CD4-positive, alpha-beta T cell treated with Interleukin-15 for 4 hours (primary cell): ENCODE data around the gene WDR93.

Experiments used
- DNase-seq: peaks from one replicate; pipeline ENCODE4 v3.0.0-alpha.2; 2020; ENCODE audit warnings: low spot score

Gene WDR93

DNA sequence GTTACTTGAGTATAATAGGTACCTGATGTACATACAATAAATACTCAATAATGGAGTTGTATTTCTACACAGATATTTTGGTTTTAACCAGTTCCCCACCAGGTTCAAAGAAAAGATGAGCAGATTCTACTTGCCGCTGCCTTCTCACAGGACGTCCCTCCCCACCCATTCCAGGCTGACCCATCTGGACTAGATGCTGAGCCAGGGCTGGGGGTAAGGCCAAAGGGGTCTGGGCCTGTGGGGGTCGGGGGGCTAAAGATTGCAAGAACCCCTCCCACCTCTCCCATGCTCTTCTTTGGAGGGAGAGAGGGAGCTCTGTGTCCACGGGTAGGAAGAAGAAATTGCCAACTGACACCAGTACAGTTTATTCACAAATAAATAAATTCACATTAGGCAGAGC, 58.9 kb downstream of the WDR93 start:
- DNase-seq: no peak

DNA sequence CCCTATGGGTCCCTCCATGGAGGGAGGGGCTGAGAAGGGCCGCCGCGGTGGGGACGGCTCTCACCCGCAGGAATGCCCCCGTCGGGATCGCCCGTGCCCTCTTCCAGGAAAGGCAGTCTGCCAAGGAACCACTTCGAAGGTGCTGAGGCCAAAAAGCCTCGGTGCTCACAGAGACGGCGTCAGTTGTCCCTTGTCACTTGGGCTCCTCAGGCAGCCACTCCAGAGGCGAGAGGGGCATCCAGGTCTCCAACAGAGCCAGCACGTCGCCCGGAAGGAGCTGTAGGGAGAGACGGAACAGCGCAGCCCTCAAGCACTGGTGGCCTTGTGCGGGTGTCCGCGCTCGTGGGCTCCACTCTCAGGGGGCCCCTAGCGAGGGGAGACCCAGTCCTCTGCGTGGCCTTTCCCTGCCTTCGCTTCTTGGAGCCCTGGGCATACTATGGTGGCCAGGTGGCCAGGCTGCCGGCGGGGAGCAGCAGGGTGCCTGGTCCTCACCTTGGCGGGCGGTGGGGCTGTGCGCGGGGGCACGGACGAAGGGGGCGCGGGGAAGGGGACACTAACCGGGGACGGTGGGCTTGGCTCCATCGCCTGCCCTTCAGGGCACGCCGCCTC, 59.4 kb downstream of the WDR93 start:
- no peak for DNase-seq

DNA sequence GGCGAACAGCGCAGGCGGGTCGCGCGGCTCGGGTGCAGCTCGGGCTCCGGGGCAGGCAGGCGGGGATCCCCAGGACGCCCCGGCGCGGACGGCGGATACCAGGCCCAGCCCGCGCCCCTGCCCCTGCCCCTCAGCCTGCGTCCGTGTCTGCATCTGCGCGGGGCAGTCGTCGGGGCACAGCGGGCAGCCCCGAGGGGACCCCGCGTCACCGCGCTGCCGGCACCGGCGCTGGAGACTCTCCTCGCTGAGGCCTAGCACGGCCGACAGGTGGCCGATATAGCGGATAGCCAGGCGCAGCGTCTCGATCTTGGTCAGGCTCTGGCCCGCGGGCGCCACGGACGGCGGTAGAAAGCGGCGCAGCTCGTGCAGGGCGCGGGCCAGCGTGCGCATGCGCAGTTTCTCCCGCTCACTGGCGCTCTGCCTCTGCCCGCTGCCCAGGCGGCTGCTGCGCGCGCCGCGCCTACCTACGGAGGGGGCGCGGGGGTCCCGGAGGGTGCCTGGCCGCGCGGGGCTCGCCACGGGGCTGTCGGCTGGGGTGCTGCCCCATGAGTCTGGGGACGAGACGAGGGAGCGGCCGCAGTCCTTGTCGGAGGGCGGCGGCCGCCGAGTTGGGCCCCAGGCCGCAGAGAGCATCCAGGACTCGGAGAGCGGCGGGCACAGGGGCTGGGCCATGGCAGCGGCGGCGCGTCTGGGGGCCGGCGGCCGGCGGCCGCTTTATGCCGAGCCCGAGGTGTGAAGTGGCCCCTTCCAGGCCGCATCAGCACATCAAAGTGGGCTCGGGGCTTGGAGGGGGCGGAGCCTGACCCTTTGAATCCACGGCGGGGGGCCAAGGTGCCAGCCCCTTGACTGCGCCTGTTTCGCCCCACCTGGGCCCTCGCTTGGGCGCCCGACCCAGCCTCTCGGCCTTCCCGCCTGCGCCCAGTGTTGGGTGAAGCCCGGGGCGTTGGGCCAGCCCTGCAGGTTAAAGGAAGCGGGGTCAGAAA, 60.2 kb downstream of the WDR93 start, which contains the start of gene MESP1:
Gene MESP1 (minus strand): TSS at position 690 of the 983 bp plus-strand sequence. CDS start 18 bp downstream, at position 672.
- DNase-seq: peak; percentile 88

- DNase-seq: no peak
Observed at GRCh38 chr15:89751748-89752147, 61.1 kb downstream of the WDR93 start.

GRCh38 chr15:89753855-89754254, 63.2 kb downstream of the WDR93 start:
- DNase-seq: no peak

DNA sequence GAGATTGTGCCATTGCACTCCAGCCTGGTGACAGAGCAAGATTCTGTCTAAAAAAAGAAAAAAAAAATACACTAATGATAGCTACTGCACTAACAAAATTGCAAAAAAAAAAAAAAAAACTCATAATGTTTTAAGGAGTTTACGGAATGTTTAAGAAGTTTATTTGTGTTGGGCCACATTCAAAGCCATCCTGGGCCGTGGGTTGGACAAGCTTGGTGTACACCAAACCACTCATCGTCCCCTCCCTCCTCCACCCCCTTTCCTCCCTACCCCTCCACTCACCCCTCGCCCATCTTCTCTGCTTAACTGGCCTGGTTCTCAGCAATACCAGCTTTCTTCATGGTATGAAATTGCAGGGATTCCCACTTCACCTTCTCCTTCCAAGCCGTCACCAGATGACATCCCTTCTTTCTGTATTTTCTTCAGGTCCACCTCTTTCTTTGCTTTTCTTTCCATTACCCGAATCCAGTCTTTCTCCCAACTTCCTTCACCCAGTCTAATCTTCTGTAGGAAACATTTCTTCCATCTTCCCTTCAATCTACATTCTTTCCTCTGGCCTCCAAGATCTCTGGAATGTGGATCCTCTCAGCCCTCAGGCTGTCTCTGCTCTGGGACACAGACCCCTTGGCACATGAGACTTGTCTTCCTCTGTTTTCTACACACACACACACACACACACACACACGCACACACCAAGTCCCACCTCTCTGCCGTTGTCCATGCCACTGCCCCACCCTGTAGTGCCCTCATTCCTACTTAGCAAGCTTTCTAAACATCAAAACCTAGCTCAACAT, 63.9 kb downstream of the WDR93 start:
- DNase-seq: no peak

- DNase-seq: no peak
Observed at GRCh38 chr15:89755701-89756100, 65.1 kb downstream of the WDR93 start.

DNA sequence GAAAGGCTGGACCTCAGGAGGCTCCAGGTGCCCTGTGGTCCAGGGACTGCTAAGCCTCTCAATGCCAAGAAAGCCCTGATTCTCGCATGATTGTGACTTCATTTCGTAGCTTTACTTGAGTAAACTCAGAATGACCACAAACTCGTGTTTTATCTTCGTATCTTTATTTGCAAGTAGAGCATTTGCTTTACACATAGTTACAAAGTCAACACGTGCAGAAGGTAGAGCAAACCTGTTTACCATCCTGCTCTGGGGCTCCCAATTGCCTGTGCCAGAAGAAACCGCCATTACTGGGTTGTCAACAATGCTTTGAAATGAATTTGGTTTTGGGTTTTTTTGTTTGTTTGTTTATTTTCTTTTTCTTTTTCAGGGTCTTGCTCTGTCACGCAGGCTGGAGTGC, 66.3 kb downstream of the WDR93 start:
- DNase-seq: no peak

GRCh38 chr15:89758283-89758682, 67.7 kb downstream of the WDR93 start:
- no peak for DNase-seq

DNA sequence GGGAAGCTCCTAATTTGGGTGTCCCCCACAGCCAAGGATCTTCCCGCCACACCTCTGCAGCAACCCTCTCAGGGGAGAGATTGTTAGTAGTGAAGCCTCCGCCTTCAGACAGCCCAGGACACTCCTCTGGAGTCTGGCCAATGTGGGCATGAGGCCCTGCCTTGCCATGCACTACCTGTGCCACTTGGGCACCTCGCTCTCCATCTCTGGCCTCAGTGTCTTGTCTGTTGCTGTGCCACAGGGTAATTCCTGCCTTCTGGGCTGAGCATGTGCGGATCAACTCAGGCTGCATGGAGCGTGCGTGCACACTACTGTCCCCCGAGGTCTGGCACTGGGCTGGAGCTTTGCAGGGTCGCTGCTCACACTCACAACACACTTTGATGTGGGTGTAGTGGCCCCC, 68.4 kb downstream of the WDR93 start:
- no peak for DNase-seq

DNA sequence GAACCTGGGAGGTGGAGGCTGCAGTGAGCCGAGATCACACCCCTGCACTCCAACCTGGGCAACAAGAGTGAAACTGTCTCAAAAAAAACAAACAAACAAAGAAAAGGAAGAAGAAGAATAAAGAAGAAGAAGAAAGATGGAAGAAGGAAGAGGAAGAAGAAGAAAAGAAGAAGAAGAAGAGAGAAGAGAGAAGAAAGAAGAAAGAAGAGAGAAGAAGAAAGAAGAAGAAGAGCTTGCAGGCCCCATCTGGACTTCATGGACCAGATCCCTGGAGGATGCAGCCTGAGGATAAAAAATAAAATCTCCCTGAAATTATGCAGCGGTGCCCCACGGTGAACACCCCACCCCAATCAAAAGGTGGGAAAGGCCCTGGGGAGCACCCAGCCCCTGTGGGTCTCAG, 69.2 kb downstream of the WDR93 start:
- no peak for DNase-seq

DNA sequence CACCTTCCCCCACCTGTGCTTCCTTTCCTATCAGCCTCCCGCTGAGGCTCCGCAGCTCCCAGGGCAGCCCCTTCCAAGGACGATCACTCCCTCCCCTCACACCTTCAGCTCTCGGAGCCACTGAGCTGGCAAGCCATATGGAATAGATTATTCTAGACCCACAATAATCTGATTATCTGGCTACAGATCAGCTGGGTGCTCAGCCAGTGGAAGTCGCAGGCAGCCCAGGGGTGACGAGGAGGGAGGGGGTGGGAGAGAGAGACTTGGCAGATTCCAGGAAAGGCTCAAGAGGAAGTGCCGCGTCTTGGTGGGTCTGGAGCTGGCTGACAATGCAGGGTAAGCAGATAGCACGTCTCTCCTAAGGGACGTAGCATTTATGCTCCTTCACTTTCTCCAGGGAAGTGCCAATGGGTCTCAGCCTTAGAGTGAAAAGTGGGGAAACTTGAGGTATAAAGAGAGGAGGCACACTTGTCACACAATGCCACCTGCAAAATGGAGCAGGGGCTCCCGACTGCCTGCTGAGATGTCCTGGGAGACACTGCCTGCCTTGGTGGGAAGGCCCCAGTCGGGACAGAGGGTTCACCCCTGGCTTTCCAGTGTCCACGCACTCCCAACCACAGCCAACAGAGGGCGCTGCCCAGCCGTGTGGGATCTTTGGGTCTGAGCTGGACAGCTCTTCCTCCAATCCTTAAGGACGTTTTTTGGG, 69.8 kb downstream of the WDR93 start:
- DNase-seq: peak; percentile 61

DNA sequence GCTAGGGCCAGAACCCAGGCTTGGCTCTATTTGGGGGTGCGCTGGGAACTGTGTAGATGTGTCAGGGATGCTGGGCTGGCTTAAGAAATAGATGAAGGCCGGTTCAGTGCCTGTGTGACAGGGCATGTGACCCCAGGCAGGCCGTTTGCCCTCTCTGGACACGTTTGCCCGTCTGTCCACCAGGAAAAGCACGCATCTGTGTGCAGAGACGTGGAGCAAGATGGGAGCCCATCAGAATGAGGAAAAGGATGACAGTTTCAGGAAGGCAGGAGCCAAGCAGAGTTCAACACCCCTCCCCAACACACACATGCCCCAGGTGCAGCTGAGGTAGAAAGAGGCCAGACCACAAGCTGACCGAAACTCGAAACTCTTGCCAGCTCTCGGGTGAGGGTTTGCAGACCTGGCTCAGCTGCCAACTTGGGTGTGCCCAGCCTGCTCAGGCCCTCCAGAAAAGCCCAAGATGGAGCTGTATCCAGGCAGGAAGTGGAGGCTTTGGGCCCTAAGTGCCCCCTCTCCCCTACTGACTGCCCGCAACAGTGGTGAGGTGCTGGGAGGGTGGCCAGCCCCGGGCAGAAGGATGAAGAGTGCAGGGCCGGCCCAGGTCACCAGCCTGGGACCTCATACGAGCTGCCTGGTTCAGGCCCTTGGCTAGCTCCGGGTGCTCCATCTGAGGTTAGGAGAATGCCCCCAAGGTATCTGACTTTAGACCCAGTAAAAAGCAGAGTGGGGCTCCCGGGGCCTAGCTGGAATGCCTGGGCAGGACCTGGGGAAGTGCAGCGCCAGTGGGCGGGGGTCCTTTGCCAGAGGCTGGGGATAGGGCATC, 70.6 kb downstream of the WDR93 start:
- DNase-seq: no peak

- DNase-seq: no peak
Observed at GRCh38 chr15:89761929-89762328, 71.3 kb downstream of the WDR93 start.

DNA sequence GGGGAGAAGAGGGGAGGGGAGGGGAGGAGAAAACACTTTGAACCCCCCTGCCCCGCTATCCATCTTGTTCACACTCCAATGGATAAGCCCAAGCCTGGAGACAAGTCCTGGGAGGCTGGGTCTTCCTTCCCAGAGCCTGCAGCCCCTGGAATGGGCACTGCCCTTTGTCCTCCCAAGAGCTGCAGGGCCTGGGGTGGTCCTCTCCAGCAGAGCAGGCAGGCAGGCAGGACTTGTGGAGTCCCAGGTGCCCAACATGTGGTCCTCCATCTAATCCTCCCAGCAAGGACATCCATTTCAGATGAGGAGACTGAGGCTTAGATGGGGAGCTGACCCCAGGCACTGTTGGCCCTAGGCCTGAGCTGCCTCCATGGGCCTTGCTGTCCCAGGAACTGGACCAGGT, 75.1 kb downstream of the WDR93 start:
- no peak for DNase-seq

DNA sequence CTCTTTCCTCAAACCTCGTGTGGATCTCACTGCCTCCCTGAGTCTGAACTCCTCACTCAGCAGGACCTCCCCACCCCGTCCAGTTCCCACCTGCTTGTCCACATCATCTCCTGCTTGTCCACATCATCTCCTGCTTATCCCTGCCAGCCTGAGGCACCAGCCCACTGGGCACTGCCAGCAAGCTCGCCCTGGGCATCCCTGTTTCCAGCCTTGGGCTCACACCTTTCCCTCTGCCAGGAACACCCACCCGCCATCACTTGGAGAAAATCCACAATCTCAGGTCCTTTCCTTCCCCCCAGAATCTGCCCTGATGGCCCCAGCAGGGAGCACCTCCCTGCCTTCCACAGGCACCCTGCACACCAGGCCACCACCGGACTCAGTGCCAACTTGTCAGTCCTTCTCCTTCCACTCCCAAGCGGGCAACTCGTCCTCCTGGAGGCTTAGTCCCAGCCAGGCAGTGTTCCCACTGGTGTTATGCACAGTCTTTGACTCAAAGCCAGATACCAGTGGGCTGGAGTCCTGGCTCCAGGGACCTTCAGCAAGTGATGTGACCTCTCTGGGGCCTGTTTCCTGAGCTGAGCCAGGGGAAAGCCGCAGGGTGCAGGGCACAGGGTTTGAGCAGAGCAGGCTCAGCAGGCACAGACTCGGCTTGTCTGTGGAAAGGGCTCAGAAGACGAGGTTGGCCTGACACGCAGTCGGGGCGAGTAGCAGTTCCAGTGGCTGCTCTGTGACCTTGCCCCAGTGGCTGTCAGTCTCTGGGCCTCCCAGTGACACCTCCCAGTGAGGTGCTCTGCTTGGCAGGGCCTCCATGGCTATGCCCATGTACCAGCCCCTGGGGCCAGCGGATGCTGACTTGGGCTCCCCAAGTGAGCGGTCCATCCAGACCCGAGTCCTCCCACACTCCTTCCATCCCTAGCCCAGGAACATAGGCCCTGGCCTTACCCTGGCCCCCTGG, 76.0 kb downstream of the WDR93 start:
- no peak for DNase-seq

DNA sequence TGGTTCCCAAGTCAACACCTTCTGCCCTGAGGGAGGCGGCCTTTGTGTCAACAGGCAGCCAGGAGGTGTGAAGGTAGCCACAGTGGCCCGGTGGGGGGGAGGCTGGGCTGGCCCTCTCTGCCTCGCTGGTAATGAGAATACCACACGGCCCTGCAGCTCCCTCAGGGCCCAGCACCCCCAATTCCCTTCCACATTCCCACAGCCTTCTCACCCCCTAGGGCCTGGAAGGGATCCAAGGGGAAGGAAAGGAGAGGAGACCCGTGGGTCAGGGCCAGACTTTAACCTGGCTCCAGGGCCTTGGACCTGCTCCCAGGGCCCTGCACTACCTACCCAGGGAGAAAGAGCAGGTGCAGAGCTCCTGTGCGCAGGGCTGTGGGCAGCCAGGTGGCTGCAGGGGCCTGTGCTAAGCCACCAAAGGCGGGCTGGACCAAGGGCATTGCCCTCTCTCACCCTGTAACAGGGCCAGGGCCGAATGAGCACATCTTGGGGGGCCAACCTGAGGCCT, 76.9 kb downstream of the WDR93 start:
- DNase-seq: no peak

DNA sequence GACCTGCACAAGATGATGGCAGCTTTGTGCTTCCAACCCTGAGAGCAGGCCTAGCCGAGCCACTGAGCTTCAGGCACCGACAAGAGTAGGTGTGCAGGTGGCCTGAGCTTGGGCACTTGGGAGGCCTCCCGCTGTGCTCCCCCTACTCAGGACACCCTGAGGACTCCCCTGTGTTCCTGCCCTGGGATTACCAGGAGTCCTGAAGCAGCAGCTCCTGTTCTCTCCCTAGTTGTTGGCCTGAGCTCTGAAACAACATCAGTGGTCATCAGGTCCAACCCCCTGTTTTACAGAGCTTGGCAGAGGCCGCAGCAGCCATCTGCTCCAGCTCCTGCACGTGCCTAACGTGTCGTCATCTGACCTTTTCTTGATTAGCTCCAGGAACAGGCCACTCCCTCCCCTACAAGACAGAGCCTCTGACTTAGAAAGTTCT, 77.5 kb downstream of the WDR93 start:
- DNase-seq: no peak

DNA sequence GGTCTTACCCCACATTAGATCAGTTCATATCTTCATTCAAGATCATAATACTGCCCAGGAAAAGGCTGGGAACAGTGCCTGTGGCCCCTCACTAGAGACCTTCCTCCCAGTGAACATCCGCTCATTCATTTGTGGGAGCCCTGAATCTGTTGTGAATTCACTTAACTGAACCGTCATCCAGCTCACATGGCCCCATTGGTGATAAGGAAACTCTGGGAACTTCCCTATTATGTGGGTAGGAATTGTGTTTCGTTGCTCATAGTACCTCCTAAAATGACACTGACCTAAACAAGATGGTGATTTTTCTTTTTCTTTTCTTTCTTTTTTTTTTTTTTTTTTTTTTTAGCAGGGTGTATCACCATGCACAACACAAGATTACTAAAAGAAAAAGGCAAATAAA, 78.8 kb downstream of the WDR93 start:
- DNase-seq: no peak

GRCh38 chr15:89770041-89770440, 79.4 kb downstream of the WDR93 start:
- DNase-seq: no peak
